IPS DF 19.7 (cell line): Measurements from ENCODE around the gene BSPH1.
"Not testable (repeated sequence)": the region's sequence is repeated elsewhere in the genome, so short reads cannot be mapped to it uniquely, and the experiment has no call there.

ENCODE experiments used
- DNase-seq: peaks from one replicate; pipeline ENCODE4 v3.0.0-alpha.2; 2013; ENCODE audit warnings: low read depth, low spot score

Gene BSPH1

GRCh38 chr19:47992070-47992469, at the start of gene BSPH1:
BSPH1 (minus strand) TSS chr19:47992170; CDS start chr19:47992081, 89 bp downstream.
- DNase-seq, result no peak

GRCh38 chr19:48036765-48037164, 44.8 kb upstream of the BSPH1 start:
- no peak for DNase-seq

GRCh38 chr19:48033604-48034003, 41.6 kb upstream of the BSPH1 start:
- DNase-seq, result no peak

GRCh38 chr19:48030073-48030472, 38.1 kb upstream of the BSPH1 start:
- DNase-seq, result no peak

- DNase-seq, result no peak
Observed at GRCh38 chr19:48029431-48029830, 37.5 kb upstream of the BSPH1 start.

GRCh38 chr19:48025480-48025879, 33.5 kb upstream of the BSPH1 start:
- DNase-seq, result no peak

- no peak for DNase-seq
Observed at GRCh38 chr19:48023518-48023917, 31.5 kb upstream of the BSPH1 start.

GRCh38 chr19:48023011-48023410, 31.0 kb upstream of the BSPH1 start:
- DNase-seq, result no peak

GRCh38 chr19:48020686-48021085, 28.7 kb upstream of the BSPH1 start:
- no peak for DNase-seq

GRCh38 chr19:48010932-48011758, 19.2 kb upstream of the BSPH1 start:
- no peak for DNase-seq

- DNase-seq, result peak; percentile 5
Observed at GRCh38 chr19:48006762-48007161, 14.8 kb upstream of the BSPH1 start.

- no peak for DNase-seq
Observed at GRCh38 chr19:48004236-48004635, 12.3 kb upstream of the BSPH1 start.

- DNase-seq, result no peak
Observed at GRCh38 chr19:48000846-48001245, 8.9 kb upstream of the BSPH1 start.

- no peak for DNase-seq
Observed at GRCh38 chr19:47998800-47999199, 6.8 kb upstream of the BSPH1 start.

- no peak for DNase-seq
Observed at GRCh38 chr19:47996230-47996727, 4.3 kb upstream of the BSPH1 start.

- no peak for DNase-seq
Observed at GRCh38 chr19:47994209-47994802, 2.3 kb upstream of the BSPH1 start, which contains the start of gene ELSPBP1. ELSPBP1 (plus strand) TSS chr19:47994632; CDS start chr19:48008668, 14,036 bp downstream.

GRCh38 chr19:47991191-47991808, 670 bp downstream of the BSPH1 start:
- no peak for DNase-seq

- DNase-seq, result no peak
Observed at GRCh38 chr19:47973529-47973928, 18.4 kb downstream of the BSPH1 start.

- not testable (repeated sequence) for DNase-seq
Observed at GRCh38 chr19:47955936-47956335, 36.0 kb downstream of the BSPH1 start.

- not testable (repeated sequence) for DNase-seq
Observed at GRCh38 chr19:47952132-47952531, 39.8 kb downstream of the BSPH1 start.

GRCh38 chr19:47949852-47950521, 42.0 kb downstream of the BSPH1 start:
- DNase-seq, result not testable (repeated sequence)

GRCh38 chr19:47928581-47928980, 63.4 kb downstream of the BSPH1 start:
- not testable (repeated sequence) for DNase-seq
